K562 (cell line): ENCODE results near the gene EYA2. TPM values are rescaled to one million over a fixed set of nuclear protein-coding genes. Genes with fewer than 3 reads are reported as not detected.

Source experiments
- ATAC-seq: fragments of 200-7000 bp; cut with Tn5 transposase; 3 replicates; pipeline ENCODE4 v1.9.1; 2020; ENCODE audit warnings: moderate library complexity
- BruUV-seq: library from RNA; stranded (reverse); fragments of 400-500 nt; replicated peaks from 2 replicates; lab custom pipeline; 2021; lab: Mats Ljungman, UMichigan
- CTCF ChIA-PET: fragments of 300-600 bp; formaldehyde crosslinking; extraction: SDS; loops from one replicate; lab custom pipeline; 2021; ENCODE audit warnings: low intra/inter-chr PET ratio; lab: Yijun Ruan, JAX
- POLR2A ChIA-PET: fragments of 300-600, 350-650 bp; sonication (Branson Sonifier 250); formaldehyde crosslinking; extraction: SDS; loops from one replicate; lab custom pipeline; 2021; ENCODE audit warnings: antibody characterized with exemption, inconsistent platforms; lab: Yijun Ruan, JAX
- DNase-seq, 4 experiments: peaks; one replicate each; pipeline versions ENCODE4 v3.0.0 to v3.0.0-alpha.2; 2011 to 2018; ENCODE audit warnings: low spot score in 3 of 4, mixed read lengths in 3 of 4; ENCODE audit errors: extremely low read depth in 1 of 4
- FAIRE-seq: peaks from 2 replicates; lab custom pipeline; 2011; peaks lifted over from hg19 to GRCh38; lab: Jason Lieb, UNC
- H2AFZ ChIP-seq: 2 replicates; pipeline ENCODE4 v1.6.0; 2011; ENCODE audit warnings: low read depth, low read length, control low read depth, inconsistent platforms
- H3K27ac ChIP-seq: fragments of 200-600 bp; 3 replicates; pipeline ENCODE4 v1.8.0; 2011; ENCODE audit warnings: low read depth, mild to moderate bottlenecking, control low read depth, inconsistent platforms, low read length, moderate library complexity, mixed read lengths; ENCODE audit errors: extremely low read depth
- H3K27me3 ChIP-seq, 2 experiments: fragments of 300-600 bp in 1 of 2; 2 replicates in 1 of 2; 3 replicates in 1 of 2; pipeline versions ENCODE4 v1.6.0 to v1.8.0; 2011; ENCODE audit warnings: inconsistent platforms in 2 of 2, low read length in 2 of 2, mild to moderate bottlenecking in 1 of 2, mixed read lengths in 1 of 2, moderate library complexity in 1 of 2; ENCODE audit not compliant: control insufficient read depth in 2 of 2, insufficient read depth in 2 of 2
- H3K36me3 ChIP-seq: fragments of 300-600 bp; 3 replicates; pipeline ENCODE4 v1.8.0; 2011; ENCODE audit warnings: mild to moderate bottlenecking, low read length, inconsistent platforms; ENCODE audit not compliant: control insufficient read depth, insufficient read depth
- H3K4me1 ChIP-seq, 2 experiments: fragments of 200-600 bp in 1 of 2; replicated peaks in 1 of 2; 2 replicates in 1 of 2; 3 replicates in 1 of 2; pipeline versions ENCODE4 v1.5.1 to v1.8.0; 2011; ENCODE audit warnings: inconsistent platforms in 2 of 2, low read length in 2 of 2, mild to moderate bottlenecking in 1 of 2, mixed read lengths in 1 of 2, moderate library complexity in 1 of 2; ENCODE audit not compliant: control insufficient read depth in 2 of 2, insufficient read depth in 2 of 2
- H3K4me2 ChIP-seq: 2 replicates; pipeline ENCODE4 v1.6.1; 2011; ENCODE audit warnings: low read length, control low read depth, inconsistent platforms, mixed read lengths; ENCODE audit not compliant: insufficient read depth
- H3K4me3 ChIP-seq: fragments of 200-600 bp; sonication (generic), shearing (Covaris generic); 2 replicates; pipeline ENCODE4 v1.5.1; 2016; ENCODE audit warnings: control low read depth, inconsistent platforms
- H3K79me2 ChIP-seq: fragments of 200-600 bp; 3 replicates; pipeline ENCODE4 v1.8.0; 2011; ENCODE audit warnings: low read length, inconsistent platforms; ENCODE audit not compliant: control insufficient read depth, insufficient read depth
- H3K9ac ChIP-seq, 2 experiments: 2 replicates each; pipeline versions ENCODE4 v1.6.0 to v1.6.1; 2011; ENCODE audit warnings: low read depth in 2 of 2, low read length in 2 of 2, control low read depth in 1 of 2, inconsistent platforms in 1 of 2, mild to moderate bottlenecking in 1 of 2, mixed read lengths in 1 of 2; ENCODE audit not compliant: insufficient read depth in 1 of 2
- H3K9me1 ChIP-seq: one replicate; pipeline ENCODE4 v1.6.0; 2011; ENCODE audit warnings: inconsistent platforms, mild to moderate bottlenecking, low read length, moderate library complexity; ENCODE audit not compliant: control insufficient read depth, insufficient read depth
- H3K9me3 ChIP-seq: replicated peaks from 2 replicates; pipeline ENCODE4 v1.5.1; 2011; ENCODE audit warnings: low read depth, low read length, inconsistent platforms; ENCODE audit not compliant: control insufficient read depth, insufficient read depth
- H4K20me1 ChIP-seq: replicated peaks from 2 replicates; pipeline ENCODE4 v1.6.1; 2011; ENCODE audit warnings: low read length, inconsistent platforms, mixed read lengths; ENCODE audit not compliant: control insufficient read depth, insufficient read depth
- CEBPG ChIP-seq, 3 experiments: fragments of 200-800 bp in 1 of 3; sonication (Bioruptor generic) in 1 of 3; sonication (generic) in 1 of 3; formaldehyde crosslinking in 1 of 3; IDR thresholded peaks in 2 of 3; conservative IDR thresholded peaks in 1 of 3; 2 replicates each; pipeline versions ENCODE4 v1.6.1 to v1.8.0; 2016 to 2022; ENCODE audit warnings: missing compliant biosample characterization in 2 of 3, missing genetic modification characterization in 2 of 3, mild to moderate bottlenecking in 1 of 3, missing genetic modification reagents in 1 of 3
- CTBP1 ChIP-seq: fragments of 450-650 bp; IDR thresholded peaks from 2 replicates; pipeline ENCODE4 v1.6.1; 2016; ENCODE audit warnings: borderline replicate concordance
- MYNN ChIP-seq, 2 experiments: sonication (generic); formaldehyde crosslinking in 1 of 2; IDR thresholded peaks; 2 replicates each; pipeline versions ENCODE4 v1.5.0 to v1.6.1; 2016 to 2020; ENCODE audit warnings: antibody characterized with exemption in 1 of 2, missing genetic modification reagents in 1 of 2
- POLR2B ChIP-seq: fragments of 450-650 bp; IDR thresholded peaks from 2 replicates; pipeline ENCODE4 v1.6.1; 2018; ENCODE audit warnings: low read depth; ENCODE audit not compliant: partially characterized antibody
- SIN3A ChIP-seq, 2 experiments: fragments of 150-350 bp in 1 of 2; IDR thresholded peaks; 2 replicates each; pipeline ENCODE4 v1.6.1; 2011 to 2016; ENCODE audit warnings: borderline replicate concordance in 2 of 2, low read depth in 2 of 2, low read length in 2 of 2, mild to moderate bottlenecking in 2 of 2, moderate library complexity in 2 of 2; ENCODE audit not compliant: control insufficient read depth in 1 of 2
- WGBS: fragments of 100-300 bp; shearing (Covaris generic); methylation state at CpG from one replicate; pipeline ENCODE4 v1.1.6; 2016; ENCODE audit warnings: low coverage, mixed read lengths; ENCODE audit not compliant: insufficient coverage; ENCODE audit errors: missing lambda C conversion rate; 5-methylcytosine and 5-hydroxymethylcytosine counted together
- in situ Hi-C: fragments of 300-500 bp; cut with MboI; formaldehyde crosslinking; loops from 4 replicates; pipeline ENCODE4 v1.15.0; 2018; ENCODE audit warnings: inconsistent platforms, mixed read lengths
- intact Hi-C: fragments of 100-400 bp; cut with micrococcal nuclease; formaldehyde crosslinking; loops from 2 replicates; pipeline ENCODE4 v1.14.2; 2022
- polyA plus RNA-seq, 8 experiments: library from polyadenylated mRNA; depleted of rRNA in 4 of 8; stranded (reverse) in 5 of 8; unstranded in 3 of 8; fragments of >200 nt; fragmentation: Nextera tagmentation in 2 of 8; fragmentation: Illumina TruSeq in 1 of 8; extraction: Ambion mirVana in 2 of 8; extraction: Trizol in 1 of 8; gene quantifications; 2 replicates each; pipeline versions ENCODE4 v1.2.1 to v1.2.3, GENCODE V29; 2011 to 2014; ENCODE audit warnings: inconsistent platforms in 1 of 8, missing spikeins in 1 of 8
- total RNA-seq, 7 experiments: library from RNA; depleted of rRNA in 6 of 7; stranded (reverse); fragments of >200 nt in 6 of 7; fragmentation: Illumina TruSeq in 2 of 7; extraction: Trizol in 2 of 7; gene quantifications; 2 replicates each; pipeline versions ENCODE4 v1.2.1 to v1.2.3, GENCODE V29; 2011 to 2021; ENCODE audit warnings: low replicate concordance in 1 of 7
- TF ChIP-seq, protein P1 (sequence below): fragments of 450-650 bp; formaldehyde crosslinking; IDR thresholded peaks from 2 replicates; pipeline ENCODE4 v1.4.0; 2020; ENCODE audit warnings: mild to moderate bottlenecking

Gene EYA2
- total and polyA plus RNA-seq, 9 of the 15 experiments (the other 6 are each of a cell fraction or from before 2014, with no cell fraction given), result 0.03 TPM; not detected in 8

- ChIA-PET CTCF (no interaction called here), POLR2A (interaction anchor here (0.8 kb wide), 1 partner anchor 30 kb away, joined by 3 read pairs; no protein-coding TSS in a partner anchor)
- no peak for DNase-seq
- H3K9ac ChIP-seq, result no peak overlapping the region
- WGBS, result 5% methylated on average over 2 of the region's 2 CpGs
- peaks cover 21 to 55% of the 10 kb centered on the region in 2 experiments for H3K27me3 ChIP-seq
- no peaks in the 10 kb centered on the region for H4K20me1 ChIP-seq
- no peaks in the 10 kb centered on the region for H3K9me1 ChIP-seq
- no peaks in the 10 kb centered on the region for H3K4me1 ChIP-seq
- H3K4me2 ChIP-seq, result no peak overlapping the region
- no peak for ATAC-seq
- no peaks in the 10 kb centered on the region for H3K79me2 ChIP-seq
- BruUV-seq, result no TSS peak
- peak; percentile 23; the same call in 1 of the 2 replicates for TF ChIP-seq CTBP1
- TF ChIP-seq, protein P1, sequence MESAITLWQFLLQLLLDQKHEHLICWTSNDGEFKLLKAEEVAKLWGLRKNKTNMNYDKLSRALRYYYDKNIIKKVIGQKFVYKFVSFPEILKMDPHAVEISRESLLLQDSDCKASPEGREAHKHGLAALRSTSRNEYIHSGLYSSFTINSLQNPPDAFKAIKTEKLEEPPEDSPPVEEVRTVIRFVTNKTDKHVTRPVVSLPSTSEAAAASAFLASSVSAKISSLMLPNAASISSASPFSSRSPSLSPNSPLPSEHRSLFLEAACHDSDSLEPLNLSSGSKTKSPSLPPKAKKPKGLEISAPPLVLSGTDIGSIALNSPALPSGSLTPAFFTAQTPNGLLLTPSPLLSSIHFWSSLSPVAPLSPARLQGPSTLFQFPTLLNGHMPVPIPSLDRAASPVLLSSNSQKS (CRISPR knock-in tag), result no peak
- no peak for TF ChIP-seq MYNN (IDR thresholded peaks at IDR 0.05)
- no peak for TF ChIP-seq MYNN (CRISPR knock-in tag; IDR thresholded peaks at IDR 0.05)
- TF ChIP-seq POLR2B, result no peak
- TF ChIP-seq CEBPG (CRISPR knock-in tag; IDR thresholded peaks at IDR 0.05), result no peak
- TF ChIP-seq CEBPG (tag; conservative IDR thresholded peaks at IDR 0.05 in 1 of 2, IDR thresholded peaks at IDR 0.05 in 1 of 2), result no peak
- TF ChIP-seq SIN3A (IDR thresholded peaks at IDR 0.05; ENCODE audit: borderline replicate concordance in 2 of 2, control insufficient read depth in 1 of 2, low read depth in 2 of 2, low read length in 2 of 2), result no peak
- intact Hi-C loops (no loop called here), in situ Hi-C loops (no loop called here)
- FAIRE-seq, result no peak
- H3K36me3 ChIP-seq, result no peaks in the 10 kb centered on the region
- H2AFZ ChIP-seq, result no peak overlapping the region
- H3K9me3 ChIP-seq, result no peaks in the 10 kb centered on the region; the same call in 1 of the 2 replicates
- no peak overlapping the region for H3K4me3 ChIP-seq
- H3K27ac ChIP-seq, result no peak overlapping the region
Observed at GRCh38 chr20:46967646-46968045, 73.0 kb downstream of the EYA2 start.
